Body of pancreas (tissue), 4 donors: Measurements from ENCODE around the gene PDE4D.

Experiments
- POLR2A ChIP-seq, 3 donors: fragments of 450-650 bp; IDR thresholded peaks; one replicate each; pipeline ENCODE4 v1.6.1; 2016; ENCODE audit warnings: antibody characterized with exemption in 3 of 3, mild to moderate bottlenecking in 2 of 3
- TF ChIP-seq, protein P1 (sequence below), 7 experiments: fragments of 450-650 bp in 4 of 7; fragments of 200-600 bp in 3 of 7; sonication (generic) in 3 of 7; IDR thresholded peaks; one replicate each; pipeline ENCODE4 v1.5.1; 2016 to 2019; ENCODE audit warnings: antibody characterized with exemption in 7 of 7

DNA sequence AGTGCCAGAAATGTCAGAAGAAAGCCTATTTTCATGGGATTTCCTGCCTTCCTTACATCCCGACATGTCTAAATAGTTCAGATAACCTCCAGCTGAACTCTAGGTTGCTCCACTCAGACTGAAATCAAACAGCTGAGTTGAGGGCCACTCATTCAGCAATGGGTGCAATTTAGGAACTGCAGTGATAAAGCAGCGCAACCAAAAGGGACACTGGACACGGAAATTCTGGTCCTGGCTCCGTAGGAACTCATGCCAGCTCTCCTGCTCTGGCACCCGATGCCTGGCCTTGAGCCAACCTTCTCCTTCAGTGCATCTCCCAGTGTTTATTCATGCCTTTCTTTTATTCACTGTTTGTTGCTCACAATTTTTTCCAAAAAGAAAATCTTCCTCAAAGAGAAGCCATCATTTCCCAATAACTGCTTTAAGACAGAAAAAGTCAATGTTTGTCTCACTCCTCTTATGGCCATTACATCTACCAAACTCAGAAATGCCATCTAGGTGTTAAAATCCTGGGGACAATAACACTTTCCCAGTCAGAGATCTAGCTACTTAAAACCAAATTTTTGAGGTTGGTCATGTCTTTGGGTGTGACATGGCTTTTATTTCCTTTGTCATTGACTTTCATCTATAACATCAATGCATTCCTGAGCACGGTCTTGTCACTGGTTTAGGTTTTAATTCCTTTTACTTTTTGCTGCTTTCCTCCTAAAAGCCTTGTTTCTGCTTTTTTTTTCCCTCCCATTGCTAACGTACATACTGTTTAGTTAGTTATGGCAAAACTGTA is 126.9 kb downstream of the PDE4D start:
- TF ChIP-seq, protein P1, sequence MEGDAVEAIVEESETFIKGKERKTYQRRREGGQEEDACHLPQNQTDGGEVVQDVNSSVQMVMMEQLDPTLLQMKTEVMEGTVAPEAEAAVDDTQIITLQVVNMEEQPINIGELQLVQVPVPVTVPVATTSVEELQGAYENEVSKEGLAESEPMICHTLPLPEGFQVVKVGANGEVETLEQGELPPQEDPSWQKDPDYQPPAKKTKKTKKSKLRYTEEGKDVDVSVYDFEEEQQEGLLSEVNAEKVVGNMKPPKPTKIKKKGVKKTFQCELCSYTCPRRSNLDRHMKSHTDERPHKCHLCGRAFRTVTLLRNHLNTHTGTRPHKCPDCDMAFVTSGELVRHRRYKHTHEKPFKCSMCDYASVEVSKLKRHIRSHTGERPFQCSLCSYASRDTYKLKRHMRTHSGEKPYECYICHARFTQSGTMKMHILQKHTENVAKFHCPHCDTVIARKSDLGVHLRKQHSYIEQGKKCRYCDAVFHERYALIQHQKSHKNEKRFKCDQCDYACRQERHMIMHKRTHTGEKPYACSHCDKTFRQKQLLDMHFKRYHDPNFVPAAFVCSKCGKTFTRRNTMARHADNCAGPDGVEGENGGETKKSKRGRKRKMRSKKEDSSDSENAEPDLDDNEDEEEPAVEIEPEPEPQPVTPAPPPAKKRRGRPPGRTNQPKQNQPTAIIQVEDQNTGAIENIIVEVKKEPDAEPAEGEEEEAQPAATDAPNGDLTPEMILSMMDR (IDR thresholded peaks at IDR 0.05), result no peak
- TF ChIP-seq POLR2A (IDR thresholded peaks at IDR 0.05), result no peak
